ENCODE data around the gene PRKCD. TPM values are rescaled to one million over a fixed set of nuclear protein-coding genes. Genes with fewer than 3 reads are reported as not detected.

The PRKCD gene
- total RNA-seq, 2 experiments from 2014 or later: 18.1 to 20.1 TPM

DNA sequence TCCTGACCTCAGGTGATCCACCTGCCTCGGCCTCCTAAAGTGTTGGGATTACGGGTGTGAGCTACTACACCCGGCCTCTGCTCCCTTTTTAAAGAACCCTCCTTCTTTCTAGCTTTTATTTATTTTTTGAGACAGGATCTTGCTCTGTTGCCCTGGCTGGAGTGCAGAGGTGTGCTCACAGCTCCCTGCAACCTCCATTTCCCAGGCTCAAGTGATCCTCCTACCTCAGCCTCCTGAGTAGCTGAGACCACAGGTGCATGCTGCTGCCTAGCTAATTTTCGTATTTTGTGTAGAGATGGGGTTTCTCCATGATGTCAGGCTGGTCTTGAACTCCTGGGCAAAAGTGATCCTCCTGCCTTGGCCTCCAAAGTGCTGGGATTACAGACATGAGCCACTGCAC, 60.3 kb downstream of the PRKCD start:
- Mint-ChIP-seq H3K36me3 (ENCODE audit: low read depth) (peaks cover 28% of the 10 kb centered on the region), H3K4me1 (ENCODE audit: low read depth) (peaks cover 5% of the 10 kb centered on the region), H3K9me3 (no peaks in the 10 kb centered on the region), H3K27ac (no peak overlapping the region), H3K4me3 (no peak overlapping the region), H3K27me3 (no peaks in the 10 kb centered on the region)
- no peak overlapping the region for H3K4me3 ChIP-seq (ENCODE audit: low read length)
- CTCF ChIA-PET: no interaction called here
- no peak overlapping the region for H3K27ac ChIP-seq (ENCODE audit: low read depth in 1 of 2, low read length in 2 of 2)
- intact Hi-C loops (cut with DNase I, micrococcal nuclease): no loop called here
- DNase-seq (no peak), ATAC-seq (ENCODE audit: poor library complexity) (no peak)
- peaks cover 0 to 9% of the 10 kb centered on the region in 2 experiments for H3K9me3 ChIP-seq (ENCODE audit: control insufficient read depth in 1 of 2, insufficient read depth in 1 of 2, low read length in 2 of 2)
- POLR2A ChIA-PET: no interaction called here
- TF ChIP-seq, protein P1, sequence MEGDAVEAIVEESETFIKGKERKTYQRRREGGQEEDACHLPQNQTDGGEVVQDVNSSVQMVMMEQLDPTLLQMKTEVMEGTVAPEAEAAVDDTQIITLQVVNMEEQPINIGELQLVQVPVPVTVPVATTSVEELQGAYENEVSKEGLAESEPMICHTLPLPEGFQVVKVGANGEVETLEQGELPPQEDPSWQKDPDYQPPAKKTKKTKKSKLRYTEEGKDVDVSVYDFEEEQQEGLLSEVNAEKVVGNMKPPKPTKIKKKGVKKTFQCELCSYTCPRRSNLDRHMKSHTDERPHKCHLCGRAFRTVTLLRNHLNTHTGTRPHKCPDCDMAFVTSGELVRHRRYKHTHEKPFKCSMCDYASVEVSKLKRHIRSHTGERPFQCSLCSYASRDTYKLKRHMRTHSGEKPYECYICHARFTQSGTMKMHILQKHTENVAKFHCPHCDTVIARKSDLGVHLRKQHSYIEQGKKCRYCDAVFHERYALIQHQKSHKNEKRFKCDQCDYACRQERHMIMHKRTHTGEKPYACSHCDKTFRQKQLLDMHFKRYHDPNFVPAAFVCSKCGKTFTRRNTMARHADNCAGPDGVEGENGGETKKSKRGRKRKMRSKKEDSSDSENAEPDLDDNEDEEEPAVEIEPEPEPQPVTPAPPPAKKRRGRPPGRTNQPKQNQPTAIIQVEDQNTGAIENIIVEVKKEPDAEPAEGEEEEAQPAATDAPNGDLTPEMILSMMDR (IDR thresholded peaks at IDR 0.05): no peak
- H3K4me1 ChIP-seq (ENCODE audit: insufficient read depth, low read length): peaks cover 6% of the 10 kb centered on the region
- H3K27me3 ChIP-seq (ENCODE audit: control insufficient read depth in 1 of 2, insufficient read depth in 2 of 2, low read length in 2 of 2): no peaks in the 10 kb centered on the region
- H3K36me3 ChIP-seq (ENCODE audit: insufficient read depth, low read length): peaks cover 27% of the 10 kb centered on the region

DNA sequence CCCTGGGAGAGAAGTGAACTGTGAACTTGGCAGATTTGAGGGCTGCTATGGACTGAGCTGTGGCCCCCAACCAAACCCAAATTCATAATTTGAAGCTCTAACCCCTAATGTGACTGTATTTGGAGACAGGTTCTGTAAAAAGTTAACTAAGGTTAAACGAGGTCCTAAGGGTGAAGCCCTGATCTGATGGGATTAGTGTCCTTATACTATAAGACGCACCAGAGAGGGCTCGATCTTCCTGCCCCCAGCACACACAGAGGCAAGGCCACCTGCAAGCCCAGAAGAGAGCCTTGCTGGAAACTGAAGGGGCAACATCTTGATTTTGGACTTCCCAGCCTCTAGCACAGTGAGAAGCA, 60.8 kb downstream of the PRKCD start:
- H3K27me3 ChIP-seq (ENCODE audit: control insufficient read depth in 1 of 2, insufficient read depth in 2 of 2, low read length in 2 of 2): no peaks in the 10 kb centered on the region
- peaks cover 32% of the 10 kb centered on the region for H3K36me3 ChIP-seq (ENCODE audit: insufficient read depth, low read length)
- DNase-seq: no peak
- H3K4me3 Mint-ChIP-seq: no peak overlapping the region
- H3K27ac ChIP-seq (ENCODE audit: low read depth in 1 of 2, low read length in 2 of 2): no peak overlapping the region
- ATAC-seq (ENCODE audit: poor library complexity): no peak
- H3K9me3 ChIP-seq (ENCODE audit: control insufficient read depth in 1 of 2, insufficient read depth in 1 of 2, low read length in 2 of 2): peaks cover 0 to 9% of the 10 kb centered on the region in 2 experiments
- peaks cover 32% of the 10 kb centered on the region for H3K36me3 Mint-ChIP-seq (ENCODE audit: low read depth)
- H3K4me3 ChIP-seq (ENCODE audit: low read length): no peak overlapping the region
- H3K27ac Mint-ChIP-seq: no peak overlapping the region
- H3K4me1 Mint-ChIP-seq (ENCODE audit: low read depth): peaks cover 5% of the 10 kb centered on the region
- intact Hi-C loops (cut with DNase I, micrococcal nuclease): no loop called here
- CTCF ChIA-PET: no interaction called here
- TF ChIP-seq, protein P1 (IDR thresholded peaks at IDR 0.05): no peak
- H3K4me1 ChIP-seq (ENCODE audit: insufficient read depth, low read length): peaks cover 6% of the 10 kb centered on the region
- no peaks in the 10 kb centered on the region for H3K27me3 Mint-ChIP-seq
- POLR2A ChIA-PET: no interaction called here
- H3K9me3 Mint-ChIP-seq: no peaks in the 10 kb centered on the region

DNA sequence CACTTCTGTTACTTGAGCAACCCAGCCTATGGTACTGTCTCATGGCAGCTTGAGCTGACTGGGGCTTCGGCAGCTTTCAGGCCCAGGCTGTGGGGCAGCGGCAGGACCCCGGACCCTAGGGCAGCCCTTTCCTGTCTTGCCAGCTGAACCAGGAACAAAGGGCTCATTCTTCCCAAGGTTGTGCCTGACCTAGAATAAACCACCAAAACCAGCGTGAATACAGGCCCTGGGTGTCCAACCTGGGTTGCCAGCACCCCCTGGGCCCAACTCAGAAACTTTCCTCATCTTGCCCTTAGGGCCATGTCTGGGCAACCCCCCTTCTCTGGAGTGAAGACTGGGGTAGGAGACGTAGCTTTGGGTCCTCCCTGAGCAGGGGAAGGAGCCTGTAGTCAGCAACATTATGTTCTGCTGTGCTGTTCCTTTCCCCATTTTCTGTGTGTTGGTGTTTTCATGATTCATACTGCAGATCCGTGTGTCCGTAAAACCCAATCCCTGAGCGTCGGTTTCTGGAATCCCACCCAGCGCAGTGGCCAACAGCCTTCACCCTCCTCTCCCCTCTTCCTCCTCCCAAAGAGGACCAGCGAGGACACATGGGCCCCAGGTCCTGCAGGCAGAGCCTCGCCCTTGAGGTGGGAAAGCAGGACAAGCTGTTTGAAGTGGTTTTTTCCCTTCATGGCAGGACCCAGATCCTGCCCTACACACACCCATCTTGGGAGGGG, 61.3 kb downstream of the PRKCD start:
- ChIA-PET CTCF (no interaction called here), POLR2A (no interaction called here)
- Mint-ChIP-seq H3K27me3 (no peaks in the 10 kb centered on the region), H3K36me3 (ENCODE audit: low read depth) (peaks cover 38% of the 10 kb centered on the region), H3K27ac (no peak overlapping the region), H3K9me3 (no peaks in the 10 kb centered on the region), H3K4me1 (ENCODE audit: low read depth) (peaks cover 5% of the 10 kb centered on the region), H3K4me3 (no peak overlapping the region)
- Histone ChIP-seq H3K27ac (ENCODE audit: low read depth in 1 of 2, low read length in 2 of 2) (no peak overlapping the region), H3K27me3 (ENCODE audit: control insufficient read depth in 1 of 2, insufficient read depth in 2 of 2, low read length in 2 of 2) (no peaks in the 10 kb centered on the region), H3K36me3 (ENCODE audit: insufficient read depth, low read length) (peaks cover 37% of the 10 kb centered on the region), H3K9me3 (ENCODE audit: control insufficient read depth in 1 of 2, insufficient read depth in 1 of 2, low read length in 2 of 2) (peaks cover 0 to 9% of the 10 kb centered on the region in 2 experiments), H3K4me3 (ENCODE audit: low read length) (no peak overlapping the region), H3K4me1 (ENCODE audit: insufficient read depth, low read length) (peaks cover 6% of the 10 kb centered on the region)
- TF ChIP-seq, protein P1 (IDR thresholded peaks at IDR 0.05): no peak
- ATAC-seq (ENCODE audit: poor library complexity) (no peak), DNase-seq (peak in 1 of 14 experiments; percentile 4)
- intact Hi-C loops (cut with DNase I, micrococcal nuclease): no loop called here

Data from CD4-positive, alpha-beta T cell (primary cell).